K562 (cell line): ENCODE results near the gene ADAM22.

Experiments used
- ELF1 ChIP-seq: fragments of 200-800 bp; sonication (Bioruptor generic); IDR thresholded peaks from 2 replicates; pipeline ENCODE4 v1.6.1; 2016; ENCODE audit warnings: missing genetic modification characterization, missing compliant biosample characterization
- FOS ChIP-seq: IDR thresholded peaks from 3 replicates; pipeline ENCODE4 v1.6.1; 2011; ENCODE audit not compliant: insufficient read length; ENCODE audit errors: extremely low read depth
- FOSL1 ChIP-seq: fragments of 200-800 bp; sonication (Bioruptor generic); conservative IDR thresholded peaks from 2 replicates; pipeline ENCODE4 v1.6.1; 2016; ENCODE audit warnings: missing genetic modification characterization, missing compliant biosample characterization
- FOXA1 ChIP-seq: fragments of 450-650 bp; IDR thresholded peaks from 2 replicates; pipeline ENCODE4 v1.6.1; 2016; ENCODE audit warnings: mild to moderate bottlenecking, borderline replicate concordance
- MYBL2 ChIP-seq, 2 experiments: fragments of 450-650 bp in 1 of 2; sonication (generic) in 1 of 2; formaldehyde crosslinking in 1 of 2; IDR thresholded peaks; 2 replicates each; pipeline versions ENCODE4 v1.6.1 to v1.8.1; 2017 to 2022; ENCODE audit warnings: borderline replicate concordance in 1 of 2, inconsistent platforms in 1 of 2, low read depth in 1 of 2, mild to moderate bottlenecking in 1 of 2, missing genetic modification reagents in 1 of 2, moderate library complexity in 1 of 2
- POLR2A ChIP-seq: fragments of 450-650 bp; conservative IDR thresholded peaks from 2 replicates; pipeline ENCODE4 v1.6.1; 2016
- RFX5 ChIP-seq: IDR thresholded peaks from 2 replicates; pipeline ENCODE4 v1.6.1; 2011; ENCODE audit warnings: low read depth, mild to moderate bottlenecking, improper control_type of control experiment, low read length
- TEAD4 ChIP-seq, 2 experiments: sonication (generic) in 1 of 2; formaldehyde crosslinking in 1 of 2; IDR thresholded peaks; 2 replicates each; pipeline versions ENCODE4 v1.6.1 to v1.8.0; 2012 to 2022; ENCODE audit warnings: borderline replicate concordance in 1 of 2, inconsistent platforms in 1 of 2, low read length in 1 of 2, mild to moderate bottlenecking in 1 of 2, missing genetic modification reagents in 1 of 2
- ZBTB17 ChIP-seq: fragments of 450-650 bp; formaldehyde crosslinking; IDR thresholded peaks from 2 replicates; pipeline ENCODE4 v1.4.0; 2020; ENCODE audit warnings: mild to moderate bottlenecking
- ZNF175 ChIP-seq: fragments of 200-800 bp; sonication (Bioruptor generic); IDR thresholded peaks from 2 replicates; pipeline ENCODE4 v1.6.1; 2016; ENCODE audit warnings: low read depth, mild to moderate bottlenecking, missing genetic modification characterization, missing compliant biosample characterization
- ZNF24 ChIP-seq: fragments of 450-650 bp; IDR thresholded peaks from 2 replicates; pipeline ENCODE4 v1.6.1; 2016
- TF ChIP-seq, protein P1 (sequence below): sonication (generic); formaldehyde crosslinking; IDR thresholded peaks from 2 replicates; pipeline ENCODE4 v1.9.0; 2022; ENCODE audit warnings: mild to moderate bottlenecking, missing genetic modification reagents

DNA sequence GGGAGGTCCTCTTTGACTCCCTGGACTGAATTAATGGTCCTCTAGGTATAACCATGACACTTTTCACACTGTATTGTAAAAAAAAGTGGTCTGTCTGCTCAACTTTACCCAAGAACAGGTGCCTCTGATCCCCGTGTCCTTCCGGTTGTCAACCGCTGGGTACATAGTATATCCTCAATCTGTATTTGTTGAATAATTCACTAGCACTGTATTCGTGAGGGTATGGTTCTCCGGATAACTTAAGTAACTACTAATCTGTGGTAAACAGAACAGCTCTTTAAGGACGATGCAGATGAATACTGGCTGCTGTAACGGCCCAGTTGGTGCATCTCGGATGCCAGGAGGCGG is 472 bp upstream of the ADAM22 start:
- TF ChIP-seq POLR2A (no peak), FOXA1 (no peak), RFX5 (no peak), TEAD4 (IDR thresholded peaks at IDR 0.05; ENCODE audit: low read length) (no peak), TEAD4 (CRISPR knock-in tag; IDR thresholded peaks at IDR 0.05; ENCODE audit: borderline replicate concordance) (no peak), ZBTB17 (CRISPR knock-in tag) (no peak), FOSL1 (tag) (no peak), ZNF175 (no peak), ZNF24 (no peak), MYBL2 (IDR thresholded peaks at IDR 0.05; ENCODE audit: low read depth) (no peak), MYBL2 (CRISPR knock-in tag; IDR thresholded peaks at IDR 0.05; ENCODE audit: borderline replicate concordance) (no peak), ELF1 (tag) (no peak), FOS (no peak)
- TF ChIP-seq, protein P1, sequence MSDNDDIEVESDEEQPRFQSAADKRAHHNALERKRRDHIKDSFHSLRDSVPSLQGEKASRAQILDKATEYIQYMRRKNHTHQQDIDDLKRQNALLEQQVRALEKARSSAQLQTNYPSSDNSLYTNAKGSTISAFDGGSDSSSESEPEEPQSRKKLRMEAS (CRISPR knock-in tag) = no peak
